ENCODE results near the gene CLDN20.

Gene CLDN20

GRCh38 chr6:155314092-155314772 is 50.4 kb downstream of the CLDN20 start, which contains the start of gene TFB1M:
TSS of gene TFB1M (minus strand) at chr6:155314484. CDS start at chr6:155314428, 56 bp downstream.
- peak; percentile 97 for DNase-seq

DNA sequence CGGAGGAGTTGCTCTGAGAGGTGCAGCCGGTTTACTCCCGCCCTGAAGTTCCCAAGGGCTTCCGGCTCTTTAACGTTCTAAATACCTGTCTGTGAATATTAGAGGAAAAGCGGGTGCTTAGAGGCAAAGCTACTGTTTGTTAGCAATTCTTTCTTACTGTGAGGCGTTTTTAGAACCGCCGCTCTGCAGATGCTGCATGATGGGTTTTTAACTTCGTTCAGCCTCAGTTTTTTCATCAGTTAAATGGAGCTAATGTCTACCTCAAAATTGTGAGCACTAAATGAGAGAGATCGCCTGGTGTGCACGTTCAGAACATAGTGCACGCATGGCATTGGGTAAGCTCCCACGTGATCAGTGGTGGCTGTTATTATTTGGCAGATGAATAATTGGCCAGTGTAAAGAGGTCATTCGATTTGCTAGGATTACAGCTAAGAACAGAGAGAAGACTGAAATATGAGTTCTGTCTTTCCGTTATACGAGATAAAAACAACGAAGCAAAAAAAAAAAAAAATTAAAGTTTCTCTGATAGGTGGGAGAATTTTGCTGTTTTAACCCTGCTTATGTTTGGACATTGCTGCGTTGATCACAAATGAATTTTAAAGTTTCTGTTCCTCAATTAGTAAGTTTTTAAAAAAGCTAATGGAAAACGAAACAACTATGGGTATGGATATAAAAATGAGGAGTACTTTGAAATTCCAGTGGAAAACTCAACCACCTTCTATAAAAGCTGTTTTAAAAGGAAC is 51.1 kb downstream of the CLDN20 start:
- DNase-seq = peak; percentile 37

DNA sequence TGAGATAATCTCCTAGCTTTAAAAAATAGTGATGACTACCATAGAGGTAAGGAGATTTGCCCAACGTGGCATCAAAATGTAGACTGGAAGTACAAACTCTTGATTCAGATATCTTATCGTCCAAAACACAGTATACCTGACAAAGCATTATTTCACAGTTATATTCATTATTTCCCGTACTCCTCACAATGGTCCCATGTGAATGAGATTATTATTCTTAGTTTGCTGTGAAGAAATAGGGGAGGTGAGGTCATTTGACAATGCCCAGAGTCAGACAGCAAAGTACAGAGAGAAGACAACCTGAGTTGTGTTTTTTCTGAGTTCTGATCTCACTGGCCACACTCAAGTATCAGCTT is 51.7 kb downstream of the CLDN20 start:
- DNase-seq = no peak

DNA sequence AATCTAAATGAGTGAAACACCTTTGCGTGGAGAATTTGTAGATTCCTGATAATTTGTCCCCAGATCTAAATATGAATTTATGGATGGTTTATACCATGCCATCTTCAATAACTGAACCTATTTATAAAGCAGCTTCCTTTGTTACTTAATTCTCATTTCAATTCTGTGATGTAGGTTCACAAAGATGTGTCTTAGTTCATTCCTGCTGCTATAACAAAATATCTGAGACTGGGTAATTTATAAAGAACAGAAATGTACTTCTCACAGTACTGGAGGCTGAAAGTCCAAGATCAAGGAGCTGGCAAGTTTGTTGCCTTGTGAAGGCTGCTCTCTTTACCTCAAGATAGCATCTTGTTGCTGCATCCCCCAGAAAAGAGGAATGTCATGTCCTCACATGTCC is 52.6 kb downstream of the CLDN20 start:
- DNase-seq = no peak

DNA sequence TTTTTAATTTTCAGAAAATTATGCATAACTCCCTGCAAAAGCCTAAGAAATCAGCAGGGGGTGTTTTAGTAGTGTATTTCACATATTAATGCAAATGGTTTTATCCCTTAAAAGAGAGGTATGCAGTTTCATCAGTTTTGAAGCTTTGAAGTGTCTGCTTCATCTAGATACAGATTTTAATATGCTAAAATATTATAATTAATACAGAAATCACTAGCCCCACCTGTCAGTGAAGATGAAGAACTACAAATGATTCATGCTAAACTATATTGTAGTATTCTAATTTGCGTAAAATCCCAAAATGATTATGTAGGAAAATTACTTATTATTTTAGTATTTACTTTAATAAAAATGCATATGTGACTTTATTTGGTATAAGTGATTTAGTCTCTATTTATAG is 53.4 kb downstream of the CLDN20 start:
- no peak for DNase-seq

GRCh38 chr6:155319902-155320301 is 56.1 kb downstream of the CLDN20 start:
- DNase-seq = no peak

- no peak for DNase-seq
Observed at GRCh38 chr6:155324172-155324571, 60.4 kb downstream of the CLDN20 start.

GRCh38 chr6:155324993-155325392 is 61.2 kb downstream of the CLDN20 start:
- no peak for DNase-seq

GRCh38 chr6:155325700-155326516 is 62.1 kb downstream of the CLDN20 start:
- DNase-seq = no peak

Data from activated CD8-positive, alpha-beta memory T cell treated with anti-CD3 and anti-CD28 coated beads, Interleukin-2, amount 50 U/mL, for 4 hours (primary cell).